ENCODE results near the gene ZNF519.

ZNF519 gene

DNA sequence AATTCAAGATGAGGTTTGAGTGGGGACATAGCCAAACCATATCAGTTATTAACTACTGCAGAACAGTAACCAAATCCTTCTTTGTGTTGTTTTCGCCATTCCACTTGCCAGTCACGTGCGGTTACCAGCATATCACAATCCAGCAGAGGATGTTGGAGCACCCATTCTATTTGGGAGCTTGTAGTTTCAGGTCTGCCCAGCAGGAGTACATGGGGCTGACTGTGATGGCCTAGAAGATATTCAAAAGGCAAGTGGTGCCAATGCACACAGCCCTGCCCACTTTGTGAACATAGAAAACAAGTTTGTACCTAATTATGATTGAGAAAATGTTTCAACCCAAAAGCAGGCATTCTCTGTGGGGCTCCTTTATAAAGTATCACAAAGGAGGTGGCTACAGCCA, 57.0 kb downstream of the ZNF519 start:
- DNase-seq (ENCODE audit: low spot score in 2 of 2) (no peak), ATAC-seq (replicated peaks; ENCODE audit: extremely low read depth, poor library complexity, severe bottlenecking) (no peak)
- no peak overlapping the region for H3K27ac Mint-ChIP-seq (ENCODE audit: low read depth)
- no peaks in the 10 kb centered on the region for H3K27me3 Mint-ChIP-seq
- H3K4me1 Mint-ChIP-seq, result no peaks in the 10 kb centered on the region
- no peak overlapping the region for H3K4me3 Mint-ChIP-seq
- H3K9me3 Mint-ChIP-seq, result no peaks in the 10 kb centered on the region
- H3K36me3 Mint-ChIP-seq (ENCODE audit: insufficient read depth), result peaks cover 2% of the 10 kb centered on the region

- peaks cover 2% of the 10 kb centered on the region for H3K36me3 Mint-ChIP-seq (ENCODE audit: insufficient read depth)
- DNase-seq (ENCODE audit: low spot score in 2 of 2) (no peak), ATAC-seq (replicated peaks; ENCODE audit: extremely low read depth, poor library complexity, severe bottlenecking) (no peak)
Observed at GRCh38 chr18:14074187-14074586, 58.0 kb downstream of the ZNF519 start.

GRCh38 chr18:14053661-14054060, 78.6 kb downstream of the ZNF519 start:
- H3K36me3 Mint-ChIP-seq (ENCODE audit: insufficient read depth), result no peaks in the 10 kb centered on the region
- DNase-seq (ENCODE audit: low spot score in 2 of 2) (no peak), ATAC-seq (replicated peaks; ENCODE audit: extremely low read depth, poor library complexity, severe bottlenecking) (no peak)
- H3K9me3 Mint-ChIP-seq, result peaks cover 15% of the 10 kb centered on the region
- no peaks in the 10 kb centered on the region for H3K27me3 Mint-ChIP-seq
- no peak overlapping the region for H3K27ac Mint-ChIP-seq (ENCODE audit: low read depth)
- H3K4me3 Mint-ChIP-seq, result no peak overlapping the region
- H3K4me1 Mint-ChIP-seq, result no peaks in the 10 kb centered on the region

More at GRCh38 chr18:14074187-14074586, 58.0 kb downstream of the ZNF519 start:
- Mint-ChIP-seq H3K27ac (ENCODE audit: low read depth) (no peak overlapping the region), H3K4me1 (no peaks in the 10 kb centered on the region), H3K4me3 (no peak overlapping the region), H3K27me3 (no peaks in the 10 kb centered on the region), H3K9me3 (no peaks in the 10 kb centered on the region)

Data from central memory CD8-positive, alpha-beta T cell (primary cell).